ENCODE measurements around the gene CENPP. TPM values are rescaled to one million over a fixed set of nuclear protein-coding genes. Genes with fewer than 3 reads are reported as not detected.

Gene CENPP
- total and polyA plus RNA-seq, 4 donors, result 0.62 to 8.7 (median 1.3) TPM

DNA sequence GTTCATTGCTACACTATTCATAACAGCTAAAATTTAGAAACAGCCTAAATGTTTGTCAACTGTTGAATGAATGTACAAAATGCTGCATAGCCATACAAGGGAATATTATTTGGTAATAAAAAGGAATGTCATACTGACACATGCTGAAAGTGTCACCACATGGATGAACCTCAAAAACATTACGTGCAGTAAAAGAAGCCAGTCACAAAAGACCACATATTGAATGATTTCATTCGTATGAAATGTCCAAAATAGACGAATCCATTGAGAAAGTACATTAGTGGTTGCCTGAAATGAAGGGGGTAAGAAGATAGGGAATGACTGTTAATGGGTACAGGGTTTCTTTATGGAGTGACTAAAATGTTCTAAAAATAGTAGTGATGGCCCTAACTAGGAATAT, 221.6 kb downstream of the CENPP start (continued):
- TF ChIP-seq EGR1 (IDR thresholded peaks at IDR 0.05; ENCODE audit: low read depth in 2 of 2) (no peak), JUND (IDR thresholded peaks at IDR 0.05) (no peak), FOXA1 (IDR thresholded peaks at IDR 0.05) (no peak), SP1 (IDR thresholded peaks at IDR 0.05) (no peak), GABPA (IDR thresholded peaks at IDR 0.05 in 1 of 2, conservative IDR thresholded peaks at IDR 0.05 in 1 of 2) (no peak), TAF1 (conservative IDR thresholded peaks at IDR 0.05) (no peak), RAD21 (IDR thresholded peaks at IDR 0.05) (no peak)
- TF ChIP-seq, protein P1, sequence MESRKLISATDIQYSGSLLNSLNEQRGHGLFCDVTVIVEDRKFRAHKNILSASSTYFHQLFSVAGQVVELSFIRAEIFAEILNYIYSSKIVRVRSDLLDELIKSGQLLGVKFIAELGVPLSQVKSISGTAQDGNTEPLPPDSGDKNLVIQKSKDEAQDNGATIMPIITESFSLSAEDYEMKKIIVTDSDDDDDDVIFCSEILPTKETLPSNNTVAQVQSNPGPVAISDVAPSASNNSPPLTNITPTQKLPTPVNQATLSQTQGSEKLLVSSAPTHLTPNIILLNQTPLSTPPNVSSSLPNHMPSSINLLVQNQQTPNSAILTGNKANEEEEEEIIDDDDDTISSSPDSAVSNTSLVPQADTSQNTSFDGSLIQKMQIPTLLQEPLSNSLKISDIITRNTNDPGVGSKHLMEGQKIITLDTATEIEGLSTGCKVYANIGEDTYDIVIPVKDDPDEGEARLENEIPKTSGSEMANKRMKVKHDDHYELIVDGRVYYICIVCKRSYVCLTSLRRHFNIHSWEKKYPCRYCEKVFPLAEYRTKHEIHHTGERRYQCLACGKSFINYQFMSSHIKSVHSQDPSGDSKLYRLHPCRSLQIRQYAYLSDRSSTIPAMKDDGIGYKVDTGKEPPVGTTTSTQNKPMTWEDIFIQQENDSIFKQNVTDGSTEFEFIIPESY (IDR thresholded peaks at IDR 0.05), result no peak

DNA sequence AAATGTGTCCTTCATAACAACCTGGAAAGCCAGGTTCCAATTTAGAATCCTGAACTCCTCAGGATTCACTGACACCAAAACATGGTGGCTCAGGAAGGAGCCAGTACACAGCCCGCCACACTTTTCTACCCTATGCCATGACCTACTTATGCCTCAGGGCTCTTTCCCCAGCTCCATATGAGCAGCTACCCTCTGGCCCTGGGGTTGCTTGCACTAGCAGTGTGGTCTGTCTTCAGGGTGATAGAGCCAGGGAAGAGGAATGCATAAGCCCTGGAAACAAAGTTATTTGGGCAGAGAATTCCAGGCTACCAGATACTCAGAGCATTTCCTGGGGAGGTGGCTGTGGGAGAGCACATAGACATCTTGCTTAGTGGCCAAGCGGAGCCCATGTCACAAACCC, 225.0 kb downstream of the CENPP start:
- no peaks in the 10 kb centered on the region for H3K36me3 ChIP-seq (ENCODE audit: control insufficient read depth in 4 of 4, insufficient read depth in 3 of 4, low read depth in 1 of 4, low read length in 3 of 4)
- WGBS, result over 99% methylated on average over 2 of the region's 2 CpGs
- TF ChIP-seq YY1 (IDR thresholded peaks at IDR 0.05) (no peak), HNF4G (IDR thresholded peaks at IDR 0.05) (no peak), NR2F2 (IDR thresholded peaks at IDR 0.05) (no peak), RAD21 (IDR thresholded peaks at IDR 0.05) (no peak)
- H3K27ac ChIP-seq (ENCODE audit: low read depth in 1 of 2, low read length in 2 of 2), result no peak overlapping the region
- no peaks in the 10 kb centered on the region for H3K27me3 ChIP-seq (ENCODE audit: control insufficient read depth in 4 of 4, insufficient read depth in 4 of 4, low read length in 3 of 4)
- H3K4me1 ChIP-seq (ENCODE audit: control insufficient read depth in 4 of 4, insufficient read depth in 4 of 4, low read length in 3 of 4), result no peaks in the 10 kb centered on the region
- no peak for DNase-seq (ENCODE audit: low spot score)
- H3K9me3 ChIP-seq (ENCODE audit: control insufficient read depth in 4 of 4, low read length in 3 of 4), result no peaks in the 10 kb centered on the region
- H3K9ac ChIP-seq (ENCODE audit: low read depth in 1 of 2, low read length in 2 of 2), result no peak overlapping the region
- no peak overlapping the region for H3K4me3 ChIP-seq (ENCODE audit: low read depth in 1 of 3, low read length in 3 of 3)

DNA sequence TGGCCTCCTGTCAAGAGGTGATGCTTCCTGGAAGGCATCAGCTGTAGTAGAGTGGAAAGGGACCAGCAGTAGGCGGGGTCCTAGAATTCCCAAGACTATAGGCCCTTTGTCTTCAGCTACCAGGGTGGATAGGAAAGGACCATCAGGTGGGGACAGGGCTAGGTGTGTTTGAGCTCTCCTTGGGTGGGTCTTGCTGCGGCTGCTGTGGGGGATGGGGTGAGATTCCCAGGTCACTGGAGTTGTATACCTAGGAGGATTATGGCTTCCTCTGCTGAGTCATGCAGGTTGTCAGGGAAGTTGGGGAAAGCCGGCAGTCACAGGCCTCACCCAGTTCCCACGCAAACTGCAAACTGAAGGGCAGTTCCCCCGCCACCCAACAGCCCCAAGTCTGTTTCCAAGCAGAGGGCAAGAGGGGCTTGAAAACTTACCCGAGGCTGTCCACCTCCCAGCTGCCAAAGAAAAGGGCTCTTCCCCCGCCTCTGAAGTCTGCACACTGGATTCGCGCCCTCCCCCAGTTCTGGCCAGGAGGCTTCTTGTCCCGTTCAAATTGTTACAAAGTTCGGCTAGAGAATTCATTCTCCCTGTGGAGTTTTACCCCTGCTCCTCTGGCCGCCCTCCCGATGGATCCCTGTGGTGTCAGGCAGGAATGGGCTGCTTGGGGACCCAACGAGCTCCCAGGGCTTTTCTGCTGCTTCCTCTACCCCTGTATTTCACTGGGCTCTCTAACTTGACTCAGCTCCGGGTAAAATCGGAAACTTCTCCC, 233.0 kb downstream of the CENPP start:
- H3K27me3 ChIP-seq (ENCODE audit: control insufficient read depth in 4 of 4, insufficient read depth in 4 of 4, low read length in 3 of 4), result no peaks in the 10 kb centered on the region
- H3K36me3 ChIP-seq (ENCODE audit: control insufficient read depth in 4 of 4, insufficient read depth in 3 of 4, low read depth in 1 of 4, low read length in 3 of 4), result no peaks in the 10 kb centered on the region
- no peak overlapping the region for H3K9ac ChIP-seq (ENCODE audit: low read depth in 1 of 2, low read length in 2 of 2)
- no peak for TF ChIP-seq RAD21 (IDR thresholded peaks at IDR 0.05)
- TF ChIP-seq EGR1 (IDR thresholded peaks at IDR 0.05; ENCODE audit: low read depth in 2 of 2), result no peak
- TF ChIP-seq FOXA1 (IDR thresholded peaks at IDR 0.05), result no peak
- TF ChIP-seq TAF1 (conservative IDR thresholded peaks at IDR 0.05), result no peak
- TF ChIP-seq HNF4A (conservative IDR thresholded peaks at IDR 0.05), result no peak
- TF ChIP-seq SP1 (IDR thresholded peaks at IDR 0.05), result no peak
- no peak for TF ChIP-seq HNF4G (IDR thresholded peaks at IDR 0.05)
- TF ChIP-seq, protein P2, sequence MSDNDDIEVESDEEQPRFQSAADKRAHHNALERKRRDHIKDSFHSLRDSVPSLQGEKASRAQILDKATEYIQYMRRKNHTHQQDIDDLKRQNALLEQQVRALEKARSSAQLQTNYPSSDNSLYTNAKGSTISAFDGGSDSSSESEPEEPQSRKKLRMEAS (IDR thresholded peaks at IDR 0.05), result no peak
- TF ChIP-seq RXRA (IDR thresholded peaks at IDR 0.05), result no peak
- TF ChIP-seq, protein P1 (IDR thresholded peaks at IDR 0.05), result no peak
- TF ChIP-seq FOXA2 (IDR thresholded peaks at IDR 0.05), result no peak
- TF ChIP-seq, protein P3, sequence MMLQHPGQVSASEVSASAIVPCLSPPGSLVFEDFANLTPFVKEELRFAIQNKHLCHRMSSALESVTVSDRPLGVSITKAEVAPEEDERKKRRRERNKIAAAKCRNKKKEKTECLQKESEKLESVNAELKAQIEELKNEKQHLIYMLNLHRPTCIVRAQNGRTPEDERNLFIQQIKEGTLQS (IDR thresholded peaks at IDR 0.05), result no peak
- TF ChIP-seq, protein P4, sequence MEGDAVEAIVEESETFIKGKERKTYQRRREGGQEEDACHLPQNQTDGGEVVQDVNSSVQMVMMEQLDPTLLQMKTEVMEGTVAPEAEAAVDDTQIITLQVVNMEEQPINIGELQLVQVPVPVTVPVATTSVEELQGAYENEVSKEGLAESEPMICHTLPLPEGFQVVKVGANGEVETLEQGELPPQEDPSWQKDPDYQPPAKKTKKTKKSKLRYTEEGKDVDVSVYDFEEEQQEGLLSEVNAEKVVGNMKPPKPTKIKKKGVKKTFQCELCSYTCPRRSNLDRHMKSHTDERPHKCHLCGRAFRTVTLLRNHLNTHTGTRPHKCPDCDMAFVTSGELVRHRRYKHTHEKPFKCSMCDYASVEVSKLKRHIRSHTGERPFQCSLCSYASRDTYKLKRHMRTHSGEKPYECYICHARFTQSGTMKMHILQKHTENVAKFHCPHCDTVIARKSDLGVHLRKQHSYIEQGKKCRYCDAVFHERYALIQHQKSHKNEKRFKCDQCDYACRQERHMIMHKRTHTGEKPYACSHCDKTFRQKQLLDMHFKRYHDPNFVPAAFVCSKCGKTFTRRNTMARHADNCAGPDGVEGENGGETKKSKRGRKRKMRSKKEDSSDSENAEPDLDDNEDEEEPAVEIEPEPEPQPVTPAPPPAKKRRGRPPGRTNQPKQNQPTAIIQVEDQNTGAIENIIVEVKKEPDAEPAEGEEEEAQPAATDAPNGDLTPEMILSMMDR (IDR thresholded peaks at IDR 0.05; ENCODE audit: low read depth, low read length, missing input control), result no peak
- no peak for TF ChIP-seq GABPA (IDR thresholded peaks at IDR 0.05 in 1 of 2, conservative IDR thresholded peaks at IDR 0.05 in 1 of 2)
- no peak for TF ChIP-seq YY1 (IDR thresholded peaks at IDR 0.05)
- TF ChIP-seq, protein P5, sequence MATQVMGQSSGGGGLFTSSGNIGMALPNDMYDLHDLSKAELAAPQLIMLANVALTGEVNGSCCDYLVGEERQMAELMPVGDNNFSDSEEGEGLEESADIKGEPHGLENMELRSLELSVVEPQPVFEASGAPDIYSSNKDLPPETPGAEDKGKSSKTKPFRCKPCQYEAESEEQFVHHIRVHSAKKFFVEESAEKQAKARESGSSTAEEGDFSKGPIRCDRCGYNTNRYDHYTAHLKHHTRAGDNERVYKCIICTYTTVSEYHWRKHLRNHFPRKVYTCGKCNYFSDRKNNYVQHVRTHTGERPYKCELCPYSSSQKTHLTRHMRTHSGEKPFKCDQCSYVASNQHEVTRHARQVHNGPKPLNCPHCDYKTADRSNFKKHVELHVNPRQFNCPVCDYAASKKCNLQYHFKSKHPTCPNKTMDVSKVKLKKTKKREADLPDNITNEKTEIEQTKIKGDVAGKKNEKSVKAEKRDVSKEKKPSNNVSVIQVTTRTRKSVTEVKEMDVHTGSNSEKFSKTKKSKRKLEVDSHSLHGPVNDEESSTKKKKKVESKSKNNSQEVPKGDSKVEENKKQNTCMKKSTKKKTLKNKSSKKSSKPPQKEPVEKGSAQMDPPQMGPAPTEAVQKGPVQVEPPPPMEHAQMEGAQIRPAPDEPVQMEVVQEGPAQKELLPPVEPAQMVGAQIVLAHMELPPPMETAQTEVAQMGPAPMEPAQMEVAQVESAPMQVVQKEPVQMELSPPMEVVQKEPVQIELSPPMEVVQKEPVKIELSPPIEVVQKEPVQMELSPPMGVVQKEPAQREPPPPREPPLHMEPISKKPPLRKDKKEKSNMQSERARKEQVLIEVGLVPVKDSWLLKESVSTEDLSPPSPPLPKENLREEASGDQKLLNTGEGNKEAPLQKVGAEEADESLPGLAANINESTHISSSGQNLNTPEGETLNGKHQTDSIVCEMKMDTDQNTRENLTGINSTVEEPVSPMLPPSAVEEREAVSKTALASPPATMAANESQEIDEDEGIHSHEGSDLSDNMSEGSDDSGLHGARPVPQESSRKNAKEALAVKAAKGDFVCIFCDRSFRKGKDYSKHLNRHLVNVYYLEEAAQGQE (IDR thresholded peaks at IDR 0.05), result no peak
- TF ChIP-seq NR2F2 (IDR thresholded peaks at IDR 0.05), result no peak
- no peak for TF ChIP-seq JUND (IDR thresholded peaks at IDR 0.05)
- no peak for DNase-seq (ENCODE audit: low spot score)
- no peaks in the 10 kb centered on the region for H3K4me1 ChIP-seq (ENCODE audit: control insufficient read depth in 4 of 4, insufficient read depth in 4 of 4, low read length in 3 of 4)
- 92% methylated on average over 16 of the region's 16 CpGs for WGBS
- no peak overlapping the region for H3K4me3 ChIP-seq (ENCODE audit: low read depth in 1 of 3, low read length in 3 of 3)
- no peak overlapping the region for H3K27ac ChIP-seq (ENCODE audit: low read depth in 1 of 2, low read length in 2 of 2)
- no peaks in the 10 kb centered on the region for H3K9me3 ChIP-seq (ENCODE audit: control insufficient read depth in 4 of 4, low read length in 3 of 4)
